ENCODE results near the gene CRADD.
"Not testable (repeated sequence)": the region's sequence is repeated elsewhere in the genome, so short reads cannot be mapped to it uniquely, and the experiment has no call there.

CRADD gene

DNA sequence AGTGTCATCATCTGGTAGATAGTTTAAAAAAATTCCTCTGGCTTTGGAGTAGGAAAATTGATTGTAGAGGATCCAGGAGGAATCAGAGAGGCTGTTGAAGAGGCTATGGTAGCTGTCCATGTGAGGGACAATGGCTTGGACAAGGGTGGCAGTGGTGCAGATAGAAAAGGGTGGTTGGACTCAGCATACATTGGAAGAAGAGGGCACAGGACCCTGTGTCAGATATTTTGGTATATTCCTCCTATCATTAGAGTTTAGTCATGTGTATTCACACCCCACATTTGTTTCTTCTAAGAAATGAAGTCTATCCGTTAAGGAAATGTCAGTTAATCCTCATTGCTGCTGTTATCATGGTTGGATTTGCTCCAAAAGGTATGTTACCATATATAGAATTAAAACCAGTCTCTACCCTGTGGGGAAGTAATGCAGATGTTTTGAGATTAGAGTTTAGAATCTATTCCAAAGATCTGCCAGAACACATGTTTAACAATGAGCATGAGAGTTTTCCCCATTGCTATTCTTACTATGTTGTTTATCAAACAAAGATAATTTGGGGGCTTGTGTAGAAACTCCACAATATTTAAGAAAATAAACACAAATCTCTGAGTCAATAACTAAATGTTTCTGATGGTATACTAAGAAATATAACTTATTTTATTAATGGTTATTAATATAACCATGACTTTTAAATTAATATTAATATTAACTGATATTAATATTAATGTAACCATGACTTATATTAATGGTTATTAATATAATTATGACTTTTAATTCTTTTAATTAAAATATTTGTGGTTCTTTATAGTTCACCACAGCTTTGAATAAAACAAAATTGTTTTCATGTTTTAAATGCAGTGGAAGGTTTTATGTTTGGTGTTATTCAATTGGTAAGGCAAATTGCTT is 80.9 kb downstream of the CRADD start:
- DNase-seq, result no peak

DNA sequence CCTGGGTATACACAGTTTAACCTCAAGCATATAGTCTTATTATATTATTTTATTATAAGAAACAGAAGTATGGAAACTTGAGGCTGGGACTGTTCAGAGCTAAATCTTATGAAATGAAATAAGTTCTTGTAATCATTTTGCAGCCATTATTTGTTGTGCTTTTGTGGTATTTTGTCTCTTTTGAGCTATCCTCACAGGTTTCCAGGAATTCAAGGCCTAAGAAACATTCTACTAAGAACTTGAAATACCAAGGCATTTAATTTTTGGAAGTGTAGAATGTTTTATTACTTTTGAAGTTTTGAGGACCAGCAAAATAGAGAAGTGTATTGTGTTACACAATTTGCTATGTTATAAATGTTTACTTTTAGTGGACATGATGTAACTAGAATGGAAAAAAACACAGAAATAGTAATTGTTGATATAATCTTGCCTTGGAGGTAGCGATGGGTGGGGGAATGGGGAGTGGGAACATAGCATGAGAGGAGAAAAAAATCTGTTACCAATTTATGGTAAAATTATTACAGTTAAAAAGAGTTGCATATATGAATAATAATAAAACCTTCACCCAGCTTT is 81.7 kb downstream of the CRADD start:
- DNase-seq, result no peak

DNA sequence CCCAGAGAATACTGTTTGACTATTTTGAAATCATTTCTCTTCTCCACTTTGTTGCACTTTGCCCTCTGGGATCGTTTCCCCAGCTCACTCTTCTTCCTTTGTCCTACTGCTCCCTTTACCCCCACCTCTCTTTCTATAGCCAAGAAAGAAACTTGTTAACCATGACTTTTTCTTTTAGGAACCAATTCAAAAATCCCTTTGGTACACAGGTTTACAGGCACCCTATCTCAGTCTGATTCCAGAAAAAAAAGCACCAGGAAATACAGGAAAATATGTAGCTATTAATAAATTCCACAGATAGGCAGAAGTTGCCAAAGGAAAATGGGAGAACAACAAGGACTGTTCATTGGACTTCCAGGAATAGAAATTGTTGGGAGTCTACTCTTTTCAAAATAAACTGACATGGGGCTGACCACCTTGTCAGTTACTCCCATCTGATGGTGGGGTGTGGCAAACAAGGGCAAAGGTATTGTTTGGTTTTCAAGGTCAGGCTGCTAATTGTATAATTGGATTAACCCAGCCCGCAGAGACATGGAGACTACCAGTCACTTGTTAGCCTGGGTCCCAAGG is 82.4 kb downstream of the CRADD start:
- no peak for DNase-seq

DNA sequence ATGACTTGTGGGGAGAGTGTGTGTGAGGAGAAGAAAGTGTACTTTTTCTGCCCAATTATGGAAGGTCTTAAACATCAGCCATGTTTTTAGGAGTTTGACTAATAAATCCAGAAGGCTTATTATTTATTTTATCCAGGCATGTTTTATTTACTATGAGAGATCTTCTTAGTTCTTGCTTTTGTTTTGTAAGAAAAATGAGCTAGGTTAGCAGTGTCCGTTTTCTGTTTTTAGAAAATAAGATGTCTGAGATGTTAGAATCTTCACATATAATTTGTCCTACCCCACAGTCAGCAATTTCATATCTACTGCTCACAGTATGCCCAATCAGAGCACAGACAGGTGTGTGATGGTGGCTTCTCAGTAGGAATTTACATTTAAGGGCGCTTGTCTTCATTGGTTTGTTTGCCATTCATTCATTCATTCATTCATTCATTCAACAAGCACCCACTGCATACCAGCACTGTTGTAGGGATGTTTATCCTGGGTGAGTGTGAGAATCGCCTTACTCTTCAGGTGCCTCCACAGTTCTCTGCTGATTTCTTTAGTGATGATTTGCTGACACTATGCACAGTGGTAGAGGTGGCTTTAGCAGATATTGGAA is 83.2 kb downstream of the CRADD start:
- no peak for DNase-seq

DNA sequence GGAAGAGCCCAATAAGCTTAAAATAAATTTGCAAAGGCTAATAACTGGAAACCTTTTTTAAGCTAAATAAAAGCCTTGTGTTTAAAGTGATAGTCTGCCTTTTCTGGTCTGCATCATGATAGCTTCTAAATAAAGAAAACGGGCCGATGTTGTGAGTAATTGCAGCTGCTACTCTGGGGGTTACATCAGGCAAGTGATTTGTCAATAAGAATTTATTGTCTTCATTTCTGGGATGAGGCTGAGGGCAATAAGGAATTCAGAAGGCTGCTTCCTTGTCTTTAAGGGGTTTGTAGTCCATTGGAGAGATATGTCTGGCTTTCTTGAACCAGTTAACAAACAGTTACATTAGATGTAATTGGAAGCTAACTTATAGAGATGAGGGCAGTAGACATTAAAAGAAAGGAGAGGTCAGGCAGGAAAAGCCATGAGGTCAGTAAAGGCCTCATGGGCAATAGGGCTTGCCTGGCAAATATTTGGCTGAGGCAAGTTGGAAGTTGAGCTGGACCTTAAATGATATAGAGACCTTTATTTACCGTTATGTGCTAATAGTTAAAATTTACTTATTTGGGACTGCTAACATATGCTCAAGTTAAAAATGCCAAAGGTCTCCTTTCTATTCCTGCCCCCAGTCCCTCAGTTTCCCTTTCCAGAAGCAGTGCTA is 85.0 kb downstream of the CRADD start:
- no peak for DNase-seq

DNA sequence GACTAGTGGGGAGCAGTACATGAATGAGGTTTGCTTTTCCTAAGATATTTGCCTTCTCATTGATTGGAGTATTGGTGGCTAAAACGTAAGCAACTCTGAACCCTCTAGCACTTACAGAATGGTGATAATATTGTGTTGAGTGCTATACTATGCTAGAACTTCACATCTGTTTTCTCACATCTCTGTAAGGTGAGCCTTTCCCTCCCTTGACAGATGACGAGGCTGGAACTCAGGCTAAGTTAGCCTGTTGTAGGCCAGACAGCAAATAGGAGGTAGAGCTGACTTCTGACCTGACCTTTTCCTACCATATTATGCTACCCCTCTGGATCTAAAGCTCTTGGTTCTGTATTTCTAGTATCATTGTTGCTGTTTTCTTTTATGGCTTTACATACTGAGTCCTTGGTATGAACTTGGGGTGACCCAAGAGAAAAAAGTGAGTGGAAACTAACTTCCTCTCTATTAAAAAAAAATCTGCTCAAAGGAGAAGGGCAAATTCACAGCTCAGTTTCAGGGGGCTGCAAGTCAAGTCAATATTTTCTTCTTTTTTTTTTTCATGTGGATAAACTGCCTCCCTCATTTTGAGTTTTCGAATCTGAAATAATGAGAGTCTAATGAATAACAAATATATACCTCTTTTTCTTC is 85.9 kb downstream of the CRADD start:
- no peak for DNase-seq

DNA sequence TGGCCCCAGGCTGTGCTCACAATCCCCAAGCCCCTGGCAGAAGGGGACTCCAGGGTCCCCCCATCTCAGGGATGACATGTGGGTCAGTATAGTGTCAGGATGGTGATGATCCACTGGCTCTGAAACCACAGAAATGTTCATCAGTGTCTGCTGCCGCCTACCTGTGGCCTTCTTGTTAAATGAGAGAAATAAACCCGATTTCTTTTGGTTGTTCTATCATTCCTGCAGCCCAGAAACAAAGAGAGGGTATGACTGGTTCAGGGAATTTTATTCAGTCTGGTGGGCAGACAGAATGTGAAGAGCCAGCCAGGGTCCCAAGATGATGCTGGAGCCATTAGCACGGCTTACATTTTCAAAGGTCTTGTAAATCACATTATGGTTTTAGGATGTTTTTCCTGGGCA is 86.6 kb downstream of the CRADD start:
- no peak for DNase-seq

DNA sequence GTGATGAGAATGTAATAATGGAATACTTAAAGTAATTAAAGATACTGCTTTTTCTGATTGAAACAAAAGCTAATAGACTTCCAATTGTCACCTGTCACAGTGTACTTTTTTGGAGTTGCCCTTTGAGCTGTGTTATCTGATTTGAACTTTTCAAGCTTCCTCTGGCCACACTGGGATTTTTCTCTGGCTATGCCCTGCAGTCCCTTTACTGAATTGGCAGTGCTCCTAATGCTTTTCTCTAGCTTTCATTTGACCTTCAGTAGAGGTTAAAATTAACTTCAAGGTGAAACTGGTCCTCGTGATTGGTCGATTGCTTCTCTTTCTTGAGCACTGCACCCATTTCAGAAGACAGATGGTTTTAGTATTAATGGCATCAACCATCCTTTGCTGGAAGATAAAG is 89.2 kb downstream of the CRADD start:
- no peak for DNase-seq

DNA sequence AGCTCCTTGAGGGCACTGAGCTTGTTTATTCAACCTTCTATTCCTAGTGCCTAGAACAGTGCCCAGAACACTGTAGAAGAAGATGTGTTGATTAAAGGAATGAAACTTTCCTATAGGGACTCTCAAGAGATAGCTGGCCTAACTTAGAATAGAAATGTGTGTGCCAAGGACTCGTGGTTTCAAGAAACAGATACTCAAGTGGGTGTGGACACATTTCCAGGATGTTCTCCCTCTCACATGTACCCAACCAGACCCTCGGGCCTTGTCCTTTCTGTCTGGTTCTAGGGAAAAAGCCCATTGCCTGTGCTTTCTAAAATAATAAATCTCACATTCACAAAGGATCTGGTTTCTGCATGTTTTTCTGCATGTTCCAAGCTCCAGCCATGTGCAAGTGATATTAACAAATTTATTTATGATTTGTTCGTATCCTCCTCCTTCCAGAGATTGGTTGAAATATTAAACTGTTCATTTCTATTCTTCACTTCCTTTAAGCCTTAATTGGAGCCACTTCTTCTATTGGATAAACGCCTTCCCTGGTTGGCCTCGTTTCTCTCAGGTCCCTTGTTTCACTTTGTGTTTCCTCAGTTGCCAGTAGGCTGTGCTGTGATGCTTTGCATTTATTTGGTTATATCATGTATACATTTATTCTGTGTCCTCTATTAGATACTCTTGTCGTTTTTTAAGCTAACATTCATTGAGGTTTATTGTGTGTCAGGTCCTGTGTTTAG is 89.8 kb downstream of the CRADD start:
- DNase-seq, result peak in 11 of 51 donors; percentile 3 to 51 (median 17)

DNA sequence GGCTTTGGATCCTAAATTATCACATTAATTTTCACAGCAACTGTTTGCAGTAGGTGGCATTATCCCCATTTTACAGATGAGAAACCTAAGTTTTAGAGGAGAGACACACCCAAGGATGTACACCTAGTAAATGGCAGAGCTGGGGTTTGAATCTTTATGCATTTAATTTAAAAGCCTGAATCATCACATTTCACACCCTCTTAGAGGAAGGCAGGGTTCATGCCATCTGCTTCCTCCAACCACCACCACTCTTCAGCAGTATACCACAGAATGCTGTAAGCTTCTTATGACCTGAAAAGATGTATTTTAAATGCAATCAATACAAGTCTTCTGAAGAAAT is 90.3 kb downstream of the CRADD start:
- DNase-seq, result no peak

DNA sequence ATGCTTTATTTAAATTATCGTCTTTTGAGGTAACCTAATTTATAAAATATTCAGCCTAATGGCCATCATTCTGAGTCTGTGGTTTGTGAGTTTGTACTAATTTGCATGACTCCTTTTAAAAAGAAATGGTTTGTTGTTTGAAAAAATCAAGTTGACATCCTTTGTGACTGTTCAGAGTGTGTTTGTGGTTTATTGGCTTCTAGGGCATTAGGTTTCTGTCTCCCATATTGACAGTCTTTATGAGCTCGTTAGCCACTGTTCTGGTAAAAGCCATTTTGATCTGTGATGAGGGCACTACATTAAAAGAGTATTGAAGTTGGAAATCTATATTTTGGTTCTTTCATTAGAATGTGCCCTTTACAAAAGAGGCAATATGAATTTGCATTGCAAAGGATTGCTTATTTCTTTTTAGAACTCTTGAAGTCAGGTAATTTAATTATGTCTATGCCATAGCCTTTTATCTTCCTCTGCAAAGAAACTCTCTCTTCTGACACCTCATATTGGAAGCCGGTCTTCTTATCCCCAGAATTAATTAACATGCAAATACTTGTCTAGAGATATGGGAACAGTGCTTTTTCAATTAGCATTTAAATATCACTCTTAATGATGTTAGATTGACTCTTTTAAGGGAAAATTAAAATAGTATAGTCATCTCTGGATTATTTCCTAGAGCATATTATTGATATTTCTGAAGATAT is 95.0 kb downstream of the CRADD start:
- DNase-seq, result no peak

DNA sequence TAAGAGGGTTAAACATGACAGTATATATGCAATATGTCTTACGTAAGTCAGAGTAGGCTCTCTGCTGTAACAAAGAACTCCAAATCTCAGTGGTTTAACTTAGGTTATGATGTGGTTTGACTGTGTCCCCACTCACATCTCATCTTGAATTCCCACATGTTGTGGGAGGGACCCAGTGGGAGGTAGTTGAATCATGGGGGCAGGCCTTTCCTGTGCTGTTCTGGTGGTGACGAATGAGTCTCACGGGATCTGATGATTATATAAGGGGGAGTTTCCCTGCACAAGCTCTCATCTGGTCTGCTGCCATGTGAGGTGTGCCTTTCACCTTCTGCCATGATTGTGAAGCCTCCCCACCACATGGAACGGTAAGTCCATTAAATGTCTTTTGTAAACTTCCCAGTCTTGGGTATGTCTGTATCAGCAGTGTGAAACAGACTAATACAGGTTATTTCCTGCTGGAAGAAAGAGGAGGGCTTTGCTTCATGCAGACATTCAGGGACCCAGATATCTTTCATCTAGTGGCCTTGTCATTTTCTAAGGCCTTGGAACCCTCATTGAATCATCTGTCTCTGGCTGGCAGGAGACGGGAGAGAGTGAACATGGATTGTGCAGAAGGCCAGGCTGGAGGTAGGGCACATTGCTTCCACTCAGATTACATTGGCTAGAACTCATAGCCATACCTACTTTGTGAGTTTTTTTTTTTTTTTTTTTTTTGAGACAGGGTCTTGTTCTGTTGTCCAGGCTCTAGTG is 96.1 kb downstream of the CRADD start:
- DNase-seq, result no peak

DNA sequence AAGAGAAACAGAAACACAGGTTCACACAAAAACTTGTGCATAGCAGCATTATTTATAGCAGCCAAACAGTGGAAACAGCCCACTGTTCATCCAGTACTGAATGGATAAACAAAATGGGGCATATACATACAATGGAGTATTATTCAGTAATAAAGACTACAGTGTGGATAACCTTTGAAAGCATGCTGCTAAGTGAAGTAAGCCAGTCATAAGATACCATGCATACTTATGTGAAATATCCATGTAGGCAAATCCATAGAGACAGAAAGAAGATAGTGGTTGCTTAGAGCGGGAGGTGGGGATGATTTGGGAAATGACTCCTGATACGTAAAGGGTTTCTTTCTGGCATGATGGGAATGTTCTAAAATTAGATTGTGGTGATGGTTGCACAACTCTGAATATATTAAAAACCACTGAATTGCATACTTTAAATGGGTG is 99.4 kb downstream of the CRADD start:
- DNase-seq, result peak in 2 of 51 donors; percentile 25 to 29

DNA sequence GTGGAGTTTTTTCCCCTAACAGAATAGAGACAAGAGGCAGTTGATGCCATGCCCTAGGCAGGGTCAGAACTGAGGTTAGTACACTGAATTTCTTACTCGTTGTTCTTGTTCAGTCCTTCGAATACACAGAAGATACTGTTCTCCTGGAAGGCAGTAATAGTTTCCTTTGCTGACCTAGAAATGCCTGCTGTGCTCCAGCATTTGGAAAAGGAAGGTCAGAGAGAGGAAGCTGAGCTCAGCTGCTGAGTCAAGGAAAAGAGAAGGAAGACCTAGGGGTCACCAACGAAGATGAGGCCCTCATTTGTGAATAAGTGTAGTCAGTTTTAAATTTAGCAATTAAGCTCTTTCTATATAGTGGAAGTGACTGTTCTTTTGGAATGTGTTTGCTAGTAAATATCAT is 100.1 kb downstream of the CRADD start:
- peak in 7 of 51 donors; percentile 5 to 54 (median 27) for DNase-seq

DNA sequence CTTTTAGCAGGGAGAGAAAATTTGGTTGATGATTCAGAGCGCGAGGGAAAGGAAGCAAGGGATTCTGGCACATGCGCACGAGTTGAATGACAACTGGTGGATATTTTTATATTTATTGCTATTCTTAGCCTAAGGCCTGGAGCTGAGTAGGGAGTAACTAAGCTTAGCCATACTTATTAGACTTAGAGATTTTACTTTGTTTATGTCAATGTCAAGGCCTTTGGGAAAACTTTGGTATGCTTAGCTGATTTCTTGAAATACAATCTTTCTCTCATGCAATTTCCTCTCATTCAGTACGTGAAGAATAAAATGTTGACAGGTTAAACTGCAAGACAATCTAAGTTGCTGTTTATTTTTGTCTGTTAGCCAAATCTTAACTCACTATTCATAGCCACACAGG is 101.1 kb downstream of the CRADD start:
- DNase-seq, result peak in 2 of 51 donors; percentile 20 to 32

DNA sequence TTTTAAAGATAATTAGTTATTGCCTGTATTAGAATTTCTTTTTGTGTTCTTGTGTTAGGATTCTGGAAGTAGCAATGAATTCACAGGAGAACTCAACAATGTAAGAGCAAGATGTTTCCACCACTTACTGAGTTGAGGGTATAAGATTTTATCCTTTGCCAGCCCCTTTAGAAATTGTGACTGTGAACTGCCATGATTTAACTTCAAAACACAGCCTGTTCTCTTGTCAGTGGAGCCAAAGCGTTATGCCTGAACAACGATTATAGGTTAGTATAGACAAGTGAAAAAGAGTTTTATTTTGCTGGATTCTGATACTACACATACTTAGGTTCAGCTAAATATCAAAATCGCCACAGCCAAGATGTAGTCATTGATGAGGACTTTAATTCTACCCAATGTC is 101.6 kb downstream of the CRADD start:
- no peak for DNase-seq

DNA sequence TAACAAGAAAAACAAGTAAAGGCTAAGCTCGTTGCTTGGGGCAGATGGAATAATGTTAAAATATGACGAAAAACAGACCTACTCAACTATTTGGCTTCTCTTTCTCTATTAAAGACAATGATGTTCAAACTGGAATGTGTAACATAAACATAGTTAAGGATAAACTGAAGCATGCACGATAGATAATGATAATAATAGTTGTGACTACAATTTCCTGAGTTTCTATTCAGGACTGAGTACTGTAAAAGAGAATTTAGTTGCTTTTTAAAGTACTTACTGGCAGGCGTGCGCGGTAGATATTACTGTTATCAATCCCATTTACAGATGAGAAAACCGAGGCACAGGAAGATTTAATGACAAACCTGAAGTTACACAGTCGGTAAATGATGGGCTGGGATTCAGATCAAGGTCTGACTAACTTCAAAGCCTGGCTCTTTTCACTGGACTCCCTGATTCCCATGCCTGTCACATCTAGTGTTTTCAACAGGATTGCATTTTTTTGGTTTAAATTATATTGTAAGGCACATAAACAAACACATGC is 103.0 kb downstream of the CRADD start:
- DNase-seq, result no peak

DNA sequence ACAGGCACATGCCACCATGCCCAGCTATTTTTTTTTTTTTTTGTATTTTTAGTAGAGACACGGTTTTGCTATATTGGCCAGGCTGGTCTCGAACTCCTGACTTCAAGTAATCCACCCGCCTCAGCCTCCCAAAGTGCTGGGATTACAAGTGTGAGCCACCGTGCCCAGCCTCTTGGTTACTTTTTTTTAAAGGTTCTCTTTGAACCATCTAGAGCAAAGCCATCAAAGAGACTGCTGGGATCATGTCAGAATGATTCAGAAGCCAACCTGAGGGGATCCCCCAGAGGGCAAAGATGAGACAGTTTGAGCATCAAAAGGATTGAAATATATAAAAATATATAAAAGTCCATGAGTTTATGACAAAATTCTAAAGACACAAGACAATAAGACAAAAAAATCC is 103.7 kb downstream of the CRADD start:
- DNase-seq, result not testable (repeated sequence)

DNA sequence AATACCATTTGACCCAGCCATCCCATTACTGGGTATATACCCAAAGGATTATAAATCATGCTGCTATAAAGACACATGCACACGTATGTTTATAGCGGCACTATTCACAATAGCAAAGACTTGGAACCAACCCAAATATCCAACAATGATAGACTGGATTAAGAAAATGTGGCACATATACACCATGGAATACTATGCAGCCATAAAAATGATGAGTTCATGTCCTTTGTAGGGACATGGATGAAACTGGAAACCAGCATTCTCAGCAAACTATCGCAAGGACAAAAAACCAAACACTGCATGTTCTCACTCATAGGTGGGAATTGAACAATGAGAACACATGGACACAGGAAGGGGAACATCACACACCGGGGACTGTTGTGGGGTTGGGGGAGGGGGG is 104.8 kb downstream of the CRADD start:
- DNase-seq, result not testable (repeated sequence)
